ENCODE measurements around the gene AGPAT2.

AGPAT2 gene

GRCh38 chr9:136685790-136686533, 1.3 kb downstream of the AGPAT2 start:
- DNase-seq: no peak

GRCh38 chr9:136685216-136685615, 2.0 kb downstream of the AGPAT2 start:
- no peak for DNase-seq

- DNase-seq: no peak
Observed at GRCh38 chr9:136684799-136685198, 2.5 kb downstream of the AGPAT2 start.

- DNase-seq: no peak
Observed at GRCh38 chr9:136684339-136684738, 2.9 kb downstream of the AGPAT2 start.

- DNase-seq: no peak
Observed at GRCh38 chr9:136683755-136684154, 3.5 kb downstream of the AGPAT2 start.

- DNase-seq: no peak
Observed at GRCh38 chr9:136683173-136683745, 4.0 kb downstream of the AGPAT2 start.

GRCh38 chr9:136682710-136683109, 4.5 kb downstream of the AGPAT2 start:
- no peak for DNase-seq

- no peak for DNase-seq
Observed at GRCh38 chr9:136681945-136682699, 5.1 kb downstream of the AGPAT2 start.

- no peak for DNase-seq
Observed at GRCh38 chr9:136681029-136681428, 6.2 kb downstream of the AGPAT2 start.

GRCh38 chr9:136679431-136679941, 7.8 kb downstream of the AGPAT2 start:
- no peak for DNase-seq

- no peak for DNase-seq
Observed at GRCh38 chr9:136678624-136679023, 8.6 kb downstream of the AGPAT2 start.

- DNase-seq: no peak
Observed at GRCh38 chr9:136678034-136678433, 9.2 kb downstream of the AGPAT2 start.

GRCh38 chr9:136676920-136677686, 10.2 kb downstream of the AGPAT2 start:
- DNase-seq: no peak

- DNase-seq: no peak
Observed at GRCh38 chr9:136676297-136676794, 10.9 kb downstream of the AGPAT2 start.

GRCh38 chr9:136675477-136676296, 11.6 kb downstream of the AGPAT2 start:
- no peak for DNase-seq

- no peak for DNase-seq
Observed at GRCh38 chr9:136674786-136675349, 12.4 kb downstream of the AGPAT2 start.

GRCh38 chr9:136673975-136674785, 13.1 kb downstream of the AGPAT2 start:
- DNase-seq: no peak

GRCh38 chr9:136673088-136673974, 13.9 kb downstream of the AGPAT2 start:
- no peak for DNase-seq

- DNase-seq: no peak
Observed at GRCh38 chr9:136672431-136673087, 14.7 kb downstream of the AGPAT2 start.

All from activated naive CD4-positive, alpha-beta T cell (primary cell).